Thoracic aorta (tissue), 2 donors: ENCODE results near the gene NFE2L2. TPM values are rescaled to one million over a fixed set of nuclear protein-coding genes. Genes with fewer than 3 reads are reported as not detected.
"Not testable (repeated sequence)": the region's sequence is repeated elsewhere in the genome, so short reads cannot be mapped to it uniquely, and the experiment has no call there.

Source experiments
- ATAC-seq: fragments of 150-250 bp; one replicate; pipeline ENCODE4 v1.8.0; 2017; ENCODE audit warnings: low read depth; ENCODE audit not compliant: insufficient number of reproducible peaks, low FRiP score
- DNase-seq: peaks from one replicate; pipeline ENCODE4 v3.0.0-alpha.2; 2020; ENCODE audit warnings: low spot score
- H3K27ac ChIP-seq, 2 donors: fragments of 200-600 bp; sonication (generic); 1 replicate in 1 of 2; 2 replicates in 1 of 2; pipeline ENCODE4 v1.5.1; 2016; ENCODE audit warnings: mild to moderate bottlenecking in 2 of 2, moderate library complexity in 2 of 2
- H3K27me3 ChIP-seq: fragments of 200-600 bp; sonication (generic); replicated peaks from 2 replicates; pipeline ENCODE4 v1.6.0; 2016; ENCODE audit warnings: mild to moderate bottlenecking; ENCODE audit not compliant: insufficient read depth
- H3K36me3 ChIP-seq: fragments of 200-600 bp; sonication (generic); one replicate; pipeline ENCODE4 v1.5.1; 2016
- H3K4me1 ChIP-seq, 2 donors: fragments of 200-600 bp; sonication (generic); 1 replicate in 1 of 2; 2 replicates in 1 of 2; pipeline versions ENCODE4 v1.5.1 to v1.6.0; 2016; ENCODE audit warnings: low read depth in 2 of 2, mild to moderate bottlenecking in 1 of 2; ENCODE audit not compliant: control insufficient read depth in 1 of 2
- H3K4me3 ChIP-seq: fragments of 200-600 bp; sonication (generic); 2 replicates; pipeline ENCODE4 v1.5.1; 2016; ENCODE audit warnings: mild to moderate bottlenecking
- H3K9me3 ChIP-seq: fragments of 200-600 bp; sonication (generic); 2 replicates; pipeline ENCODE4 v1.5.1; 2016
- total RNA-seq, 2 donors: library from RNA; depleted of rRNA; stranded (reverse); fragments of >200 nt; gene quantifications; one replicate each; pipeline versions ENCODE4 v1.1.0 to v1.2.3, GENCODE V29; 2016
- TF ChIP-seq, protein P1 (sequence below): fragments of 200-600 bp; sonication (generic); IDR thresholded peaks from one replicate; pipeline ENCODE4 v1.5.1; 2019; ENCODE audit warnings: antibody characterized with exemption

NFE2L2 gene
- total RNA-seq, 2 donors from 2014 or later: 64.3 to 155 TPM

DNA sequence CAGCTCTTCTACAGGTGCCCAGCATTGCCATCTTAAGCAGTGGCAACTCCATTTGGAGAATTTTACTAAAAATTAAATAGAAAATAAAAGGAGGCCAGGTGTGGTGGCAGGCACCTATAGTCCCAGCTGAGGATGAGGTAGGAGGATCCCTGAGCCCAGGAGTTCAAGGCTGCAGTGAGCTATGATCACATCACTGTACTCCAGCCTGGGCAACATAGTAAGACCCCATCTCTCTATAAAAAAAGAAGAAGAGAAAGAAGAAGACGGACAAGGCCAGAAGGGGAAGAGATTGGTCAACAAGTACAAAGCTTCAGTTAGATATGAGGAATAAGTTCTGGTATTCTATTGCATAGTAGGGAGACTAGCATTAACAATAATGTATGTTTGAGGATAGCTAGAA is 73.6 kb downstream of the NFE2L2 start:
- no peaks in the 10 kb centered on the region for H3K9me3 ChIP-seq
- DNase-seq: no peak
- no peak overlapping the region for H3K4me3 ChIP-seq
- H3K27me3 ChIP-seq: no peaks in the 10 kb centered on the region
- H3K27ac ChIP-seq: no peak overlapping the region
- TF ChIP-seq, protein P1, sequence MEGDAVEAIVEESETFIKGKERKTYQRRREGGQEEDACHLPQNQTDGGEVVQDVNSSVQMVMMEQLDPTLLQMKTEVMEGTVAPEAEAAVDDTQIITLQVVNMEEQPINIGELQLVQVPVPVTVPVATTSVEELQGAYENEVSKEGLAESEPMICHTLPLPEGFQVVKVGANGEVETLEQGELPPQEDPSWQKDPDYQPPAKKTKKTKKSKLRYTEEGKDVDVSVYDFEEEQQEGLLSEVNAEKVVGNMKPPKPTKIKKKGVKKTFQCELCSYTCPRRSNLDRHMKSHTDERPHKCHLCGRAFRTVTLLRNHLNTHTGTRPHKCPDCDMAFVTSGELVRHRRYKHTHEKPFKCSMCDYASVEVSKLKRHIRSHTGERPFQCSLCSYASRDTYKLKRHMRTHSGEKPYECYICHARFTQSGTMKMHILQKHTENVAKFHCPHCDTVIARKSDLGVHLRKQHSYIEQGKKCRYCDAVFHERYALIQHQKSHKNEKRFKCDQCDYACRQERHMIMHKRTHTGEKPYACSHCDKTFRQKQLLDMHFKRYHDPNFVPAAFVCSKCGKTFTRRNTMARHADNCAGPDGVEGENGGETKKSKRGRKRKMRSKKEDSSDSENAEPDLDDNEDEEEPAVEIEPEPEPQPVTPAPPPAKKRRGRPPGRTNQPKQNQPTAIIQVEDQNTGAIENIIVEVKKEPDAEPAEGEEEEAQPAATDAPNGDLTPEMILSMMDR: no peak
- H3K4me1 ChIP-seq: no peaks in the 10 kb centered on the region
- no peaks in the 10 kb centered on the region for H3K36me3 ChIP-seq
- no peak for ATAC-seq

DNA sequence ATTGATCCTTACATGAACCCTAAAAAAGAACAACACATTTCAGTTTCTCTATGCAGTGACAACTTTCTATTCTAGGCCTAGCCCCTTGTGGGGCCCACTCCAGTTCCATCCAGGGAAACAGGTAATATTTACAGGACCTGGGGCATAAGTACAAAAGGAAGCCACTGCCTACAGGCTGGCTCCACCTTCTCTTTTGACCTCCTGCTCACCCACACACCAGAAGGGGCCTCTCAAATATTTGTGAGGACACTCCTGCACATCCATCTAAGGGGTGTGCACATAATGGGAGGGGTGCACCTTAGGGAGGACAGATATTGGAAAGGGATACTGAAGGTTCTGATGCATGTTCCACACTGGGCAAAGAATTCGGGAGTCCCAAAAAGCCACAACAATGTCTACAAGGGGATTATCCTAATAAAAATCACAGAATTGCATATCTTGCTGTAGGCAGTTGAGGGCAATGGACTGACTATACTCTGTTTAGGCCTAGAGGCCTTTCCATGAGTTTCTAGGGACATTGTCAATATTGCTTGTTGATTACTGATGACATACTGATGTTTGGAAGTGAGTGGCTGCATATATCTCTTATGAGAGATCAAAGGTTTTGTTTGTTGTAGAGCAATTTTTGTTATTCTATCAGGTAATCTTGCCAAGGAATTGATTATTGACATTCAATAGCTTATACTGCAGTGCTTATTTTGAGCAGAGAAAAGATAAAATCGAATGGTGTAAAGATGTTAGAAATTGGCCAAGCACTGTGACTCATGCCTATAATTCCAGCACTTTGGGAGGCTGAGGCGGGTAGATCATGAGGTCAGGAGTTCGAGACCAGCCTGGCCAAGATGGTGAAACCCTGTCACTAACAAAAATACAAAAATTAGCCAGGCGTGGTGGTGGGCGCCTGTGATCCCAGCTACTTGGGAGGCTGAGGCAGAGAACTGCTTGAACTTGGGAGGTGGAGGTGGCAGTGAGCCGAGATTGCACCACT is 75.8 kb downstream of the NFE2L2 start:
- Histone ChIP-seq H3K36me3 (no peaks in the 10 kb centered on the region), H3K4me3 (no peak overlapping the region), H3K27ac (no peak overlapping the region), H3K27me3 (no peaks in the 10 kb centered on the region), H3K9me3 (no peaks in the 10 kb centered on the region), H3K4me1 (no peaks in the 10 kb centered on the region)
- TF ChIP-seq, protein P1: no peak
- ATAC-seq (no peak), DNase-seq (no peak)

DNA sequence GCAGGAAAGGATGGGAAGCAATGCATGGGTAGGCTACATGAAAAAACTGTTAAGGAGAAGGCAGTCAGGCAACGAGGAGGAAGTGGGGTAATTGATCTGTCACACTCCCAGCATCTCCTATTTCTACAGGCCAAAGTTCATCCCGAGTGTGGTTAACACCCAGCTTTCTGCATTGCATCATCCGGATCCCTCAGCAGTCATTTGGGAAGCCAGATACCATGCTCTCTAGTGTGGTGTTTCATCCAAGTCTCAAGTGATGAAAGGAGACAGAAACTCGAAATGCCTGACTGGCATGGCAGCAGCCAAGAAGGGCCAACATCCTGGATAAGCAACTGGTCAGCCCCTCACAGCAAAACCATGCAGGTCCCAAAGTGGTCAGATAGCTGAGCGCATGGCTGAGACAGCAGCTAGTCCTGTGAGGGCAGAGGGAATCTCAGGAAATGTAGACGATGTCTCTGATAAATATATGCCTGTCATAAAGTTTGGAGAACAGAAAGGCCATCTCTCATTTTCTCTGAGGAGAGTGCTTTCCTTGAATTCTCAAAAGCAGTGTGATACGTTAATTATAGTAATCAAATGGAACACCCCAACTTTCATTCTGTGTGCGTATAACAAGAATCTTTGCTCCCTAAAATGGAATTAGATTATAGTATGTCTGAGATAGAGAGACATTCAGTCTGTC is 76.8 kb downstream of the NFE2L2 start:
- H3K27ac ChIP-seq: no peak overlapping the region
- no peak for DNase-seq
- H3K4me1 ChIP-seq: no peaks in the 10 kb centered on the region
- H3K4me3 ChIP-seq: no peak overlapping the region
- no peaks in the 10 kb centered on the region for H3K36me3 ChIP-seq
- ATAC-seq: no peak
- H3K27me3 ChIP-seq: no peaks in the 10 kb centered on the region
- TF ChIP-seq, protein P1: no peak
- no peaks in the 10 kb centered on the region for H3K9me3 ChIP-seq

DNA sequence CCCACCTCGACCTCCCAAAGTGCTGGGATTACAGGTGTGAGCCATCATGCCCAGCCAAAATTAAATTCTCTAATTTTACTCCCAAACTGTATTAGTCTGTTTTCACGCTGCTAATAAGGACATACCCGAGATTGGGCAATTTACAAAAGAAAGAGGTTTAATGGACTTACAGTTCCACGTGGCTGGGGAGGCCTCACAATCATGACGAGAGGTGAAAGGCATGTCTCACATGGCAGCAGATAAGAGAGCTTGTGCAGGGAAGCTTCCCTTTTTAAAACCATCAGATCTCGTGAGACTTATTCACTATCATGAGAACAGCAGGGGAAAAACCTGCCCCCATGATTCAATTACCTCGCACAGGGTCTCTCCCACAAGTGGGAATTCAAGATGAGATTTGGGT is 78.5 kb downstream of the NFE2L2 start:
- not testable (repeated sequence) for H3K27ac ChIP-seq, H3K36me3 ChIP-seq, H3K4me3 ChIP-seq, H3K9me3 ChIP-seq, H3K27me3 ChIP-seq, ATAC-seq, DNase-seq, H3K4me1 ChIP-seq

DNA sequence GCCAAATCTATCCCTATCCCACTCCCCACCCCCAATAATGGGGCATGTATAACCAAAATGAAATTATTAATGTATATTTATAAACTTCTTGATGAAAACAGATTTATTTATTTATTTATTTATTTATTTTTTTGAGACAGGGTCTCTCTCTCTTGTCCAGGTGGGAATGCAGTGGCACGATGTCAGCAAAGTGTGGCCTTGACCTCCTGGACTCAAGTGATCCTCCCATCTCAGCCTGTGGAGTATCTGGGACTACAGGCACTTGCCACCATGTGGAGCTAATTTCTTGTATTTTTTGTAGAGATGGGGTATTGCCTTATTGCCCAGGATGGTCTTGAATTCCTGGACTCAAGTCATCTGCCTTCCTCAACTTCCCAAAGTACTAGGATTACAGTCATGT is 79.9 kb downstream of the NFE2L2 start:
- ATAC-seq (no peak), DNase-seq (no peak)
- H3K36me3 ChIP-seq: no peaks in the 10 kb centered on the region
- no peak overlapping the region for H3K27ac ChIP-seq
- no peaks in the 10 kb centered on the region for H3K4me1 ChIP-seq
- no peaks in the 10 kb centered on the region for H3K9me3 ChIP-seq
- no peak overlapping the region for H3K4me3 ChIP-seq
- H3K27me3 ChIP-seq: no peaks in the 10 kb centered on the region
- TF ChIP-seq, protein P1: no peak
